Ovary (tissue), 9 donors: ENCODE data around the gene RPGRIP1L. TPM values are rescaled to one million over a fixed set of nuclear protein-coding genes. Genes with fewer than 3 reads are reported as not detected.
A peak's percentile ranks its signal among the peaks of the same experiment; 100 is the strongest.

Experiments used
- DNase-seq, 5 donors: peaks; one replicate each; pipeline ENCODE4 v3.0.0-alpha.2; 2019 to 2020
- H3K27ac ChIP-seq, 2 donors: fragments of 200-600 bp; one replicate each; pipeline versions ENCODE4 v1.5.1 to v1.8.0; 2019 to 2022
- H3K27me3 ChIP-seq: fragments of 200-600 bp; one replicate; pipeline ENCODE4 v1.8.0; 2022
- H3K36me3 ChIP-seq: fragments of 200-600 bp; sonication (generic); one replicate; pipeline ENCODE4 v1.5.1; 2019
- H3K4me1 ChIP-seq: one replicate; pipeline ENCODE4 v1.8.1; 2013; ENCODE audit warnings: mild to moderate bottlenecking, moderate library complexity; ENCODE audit not compliant: insufficient read depth
- H3K4me3 ChIP-seq: fragments of 200-600 bp; sonication (generic); one replicate; pipeline ENCODE4 v1.5.1; 2017
- H3K9me3 ChIP-seq, 2 donors: fragments of 200-600 bp in 1 of 2; sonication (generic) in 1 of 2; one replicate each; pipeline versions ENCODE4 v1.5.1 to v1.8.1; 2013 to 2019; ENCODE audit warnings: mild to moderate bottlenecking in 1 of 2, moderate library complexity in 1 of 2
- EP300 ChIP-seq: sonication (generic); formaldehyde crosslinking; IDR thresholded peaks from one replicate; pipeline ENCODE4 v1.6.1; 2017; ENCODE audit warnings: antibody characterized with exemption
- POLR2A ChIP-seq: fragments of 450-650 bp; IDR thresholded peaks from one replicate; pipeline ENCODE4 v1.6.1; 2017; ENCODE audit warnings: antibody characterized with exemption, mild to moderate bottlenecking, moderate library complexity
- WGBS, 3 donors: extraction: QIAGEN DNeasy Blood & Tissue Kit in 1 of 3; methylation state at CpG; one replicate each; pipeline versions ENCODE4 v1.1.5 to v1.1.7; 2013 to 2017; 5-methylcytosine and 5-hydroxymethylcytosine counted together
- intact Hi-C, 4 donors: fragments of 100-400 bp; cut with DNase I; formaldehyde crosslinking; loops; one replicate each; pipeline versions ENCODE4 v1.11.0 to v1.15.1; 2022 to 2023
- polyA plus RNA-seq, 2 donors: library from polyadenylated mRNA; stranded (reverse); fragments of 200-250 nt in 1 of 2; fragments of 350-450 nt in 1 of 2; fragmentation: Illumina TruSeq in 1 of 2; extraction: RNeasy Lipid Tissue Mini Kit (QIAGEN cat#74804) in 1 of 2; gene quantifications; one replicate each; pipeline ENCODE4 v1.2.3, GENCODE V29; 2013 to 2014
- total RNA-seq, 7 donors: library from RNA; depleted of rRNA in 2 of 7; stranded (reverse); fragments of >200 nt in 2 of 7; fragmentation: NEBNext Ultra II Directional in 3 of 7; extraction: Animal tissue kit (Norgen Biotek cat#: 25700) in 3 of 7; gene quantifications; one replicate each; pipeline versions ENCODE4 v1.1.0 to v1.2.4, GENCODE V29; 2016 to 2023
- TF ChIP-seq, protein P1 (sequence below), 3 donors: fragments of 450-650 bp in 2 of 3; fragments of 200-600 bp in 1 of 3; IDR thresholded peaks; one replicate each; pipeline versions ENCODE4 v1.5.1 to v1.8.0; 2016 to 2022; ENCODE audit warnings: antibody characterized with exemption in 3 of 3, mild to moderate bottlenecking in 1 of 3
- donor health status: DM: no; HTN: no; CAD: no; lungs with moderate emphysema.
- donor health status: DM: no; HTN: no; CAD: no.
- donor health status: Bipolar disorder and iron deficiency.
- donor health status: DM: yes; HTN: yes; CAD: no.
- donor health status: DM: no; HTN: no; CAD: no.
- donor health status: DM: yes; HTN: yes; CAD: no.

RPGRIP1L gene
- total and polyA plus RNA-seq, 9 donors, result 1.7 to 12.1 (median 7.7) TPM

GRCh38 chr16:53668869-53669268 lies 34.8 kb downstream of the RPGRIP1L start:
- Histone ChIP-seq H3K4me3 (no peak overlapping the region), H3K9me3 (no peaks in the 10 kb centered on the region), H3K27me3 (no peaks in the 10 kb centered on the region), H3K4me1 (peaks cover 1% of the 10 kb centered on the region), H3K27ac (no peak overlapping the region), H3K36me3 (no peaks in the 10 kb centered on the region)
- DNase-seq, result no peak
- intact Hi-C loops, result no loop called here
- WGBS, 3 donors, result 35 to 44% (median 38%) methylated on average over 2 of the region's 2 CpGs
- TF ChIP-seq, protein P1, sequence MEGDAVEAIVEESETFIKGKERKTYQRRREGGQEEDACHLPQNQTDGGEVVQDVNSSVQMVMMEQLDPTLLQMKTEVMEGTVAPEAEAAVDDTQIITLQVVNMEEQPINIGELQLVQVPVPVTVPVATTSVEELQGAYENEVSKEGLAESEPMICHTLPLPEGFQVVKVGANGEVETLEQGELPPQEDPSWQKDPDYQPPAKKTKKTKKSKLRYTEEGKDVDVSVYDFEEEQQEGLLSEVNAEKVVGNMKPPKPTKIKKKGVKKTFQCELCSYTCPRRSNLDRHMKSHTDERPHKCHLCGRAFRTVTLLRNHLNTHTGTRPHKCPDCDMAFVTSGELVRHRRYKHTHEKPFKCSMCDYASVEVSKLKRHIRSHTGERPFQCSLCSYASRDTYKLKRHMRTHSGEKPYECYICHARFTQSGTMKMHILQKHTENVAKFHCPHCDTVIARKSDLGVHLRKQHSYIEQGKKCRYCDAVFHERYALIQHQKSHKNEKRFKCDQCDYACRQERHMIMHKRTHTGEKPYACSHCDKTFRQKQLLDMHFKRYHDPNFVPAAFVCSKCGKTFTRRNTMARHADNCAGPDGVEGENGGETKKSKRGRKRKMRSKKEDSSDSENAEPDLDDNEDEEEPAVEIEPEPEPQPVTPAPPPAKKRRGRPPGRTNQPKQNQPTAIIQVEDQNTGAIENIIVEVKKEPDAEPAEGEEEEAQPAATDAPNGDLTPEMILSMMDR (IDR thresholded peaks at IDR 0.05), result no peak
- TF ChIP-seq POLR2A (no peak), EP300 (no peak)

DNA sequence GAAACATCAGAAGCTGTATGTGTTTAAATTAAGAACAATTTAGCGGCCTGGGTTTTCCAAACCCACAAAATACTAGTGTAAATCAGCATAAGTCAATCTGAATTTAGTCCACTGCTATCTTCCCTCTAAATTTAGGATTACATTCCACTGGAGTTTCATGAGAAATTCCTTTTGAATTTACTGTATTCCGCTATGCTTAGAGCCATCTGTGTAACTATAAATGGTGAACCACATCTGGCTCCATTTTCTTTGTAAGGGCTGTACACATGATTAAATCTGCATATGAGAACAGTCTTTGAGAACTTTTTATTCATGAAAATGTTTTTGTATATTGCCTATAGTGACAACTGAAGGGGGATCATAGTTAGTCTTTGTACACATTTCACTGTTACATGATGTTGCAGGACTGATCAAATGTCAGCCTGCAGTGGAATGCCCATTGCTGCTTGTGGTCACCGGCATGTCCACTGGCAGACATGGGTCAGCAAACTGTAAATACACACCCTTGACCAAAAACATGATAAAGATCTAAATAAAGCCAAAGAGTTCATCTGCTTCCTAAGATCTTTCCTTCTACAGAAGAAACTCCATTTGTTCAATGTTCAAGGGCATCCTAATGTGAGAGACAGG lies 36.8 kb downstream of the RPGRIP1L start:
- Histone ChIP-seq H3K27ac (no peak overlapping the region), H3K36me3 (no peaks in the 10 kb centered on the region), H3K4me1 (peaks cover 1% of the 10 kb centered on the region), H3K27me3 (no peaks in the 10 kb centered on the region), H3K9me3 (no peaks in the 10 kb centered on the region), H3K4me3 (no peak overlapping the region)
- WGBS, 3 donors, result 72 to 78% (median 75%) methylated on average over 3 of the region's 3 CpGs
- intact Hi-C loops, result no loop called here
- TF ChIP-seq, protein P1 (IDR thresholded peaks at IDR 0.05), result no peak
- TF ChIP-seq POLR2A (no peak), EP300 (no peak)
- no peak for DNase-seq

DNA sequence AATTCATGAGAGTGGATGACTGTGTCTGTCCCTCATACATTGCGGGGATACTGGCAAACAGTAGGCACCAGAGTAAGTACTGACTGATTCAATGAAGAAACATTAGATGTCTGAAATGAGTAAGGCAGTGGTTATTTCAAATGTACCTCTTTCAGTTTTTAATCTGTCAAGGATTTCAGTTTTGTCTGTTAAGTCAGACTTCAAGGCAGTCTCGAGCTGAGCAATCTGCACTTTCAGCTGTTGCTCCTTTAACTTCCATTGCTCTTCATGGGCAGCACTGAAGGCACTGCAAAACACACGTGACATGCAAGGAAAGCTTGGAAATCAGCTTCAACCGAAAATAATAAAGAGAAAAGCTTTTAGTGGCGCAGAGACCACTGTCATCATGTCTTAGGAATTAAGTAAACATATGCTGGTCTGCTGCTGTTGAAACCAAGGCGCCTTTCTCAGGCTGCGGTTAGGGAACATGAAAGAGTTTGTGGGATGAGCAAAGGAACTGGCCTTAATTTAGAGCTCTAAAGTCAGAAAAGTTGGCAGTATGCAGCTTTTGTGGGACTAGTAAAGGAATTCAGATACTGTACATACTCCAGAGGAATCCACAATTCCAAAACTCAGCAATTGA lies 38.8 kb downstream of the RPGRIP1L start:
- H3K9me3 ChIP-seq, result no peaks in the 10 kb centered on the region
- intact Hi-C loops, result no loop called here
- H3K27me3 ChIP-seq, result no peaks in the 10 kb centered on the region
- no peak overlapping the region for H3K4me3 ChIP-seq
- DNase-seq, result no peak
- H3K4me1 ChIP-seq, result peaks cover 1% of the 10 kb centered on the region
- WGBS, 3 donors, result 14 to 23% (median 18%) methylated on average over 7 of the region's 7 CpGs
- TF ChIP-seq EP300 (no peak), POLR2A (no peak)
- TF ChIP-seq, protein P1 (IDR thresholded peaks at IDR 0.05), result no peak
- H3K36me3 ChIP-seq, result no peaks in the 10 kb centered on the region
- H3K27ac ChIP-seq, result peak overlapping the region in 1 of 2 donors; percentile 34

- Histone ChIP-seq H3K9me3 (no peaks in the 10 kb centered on the region), H3K4me3 (no peak overlapping the region), H3K27me3 (no peaks in the 10 kb centered on the region), H3K27ac (no peak overlapping the region), H3K4me1 (peaks cover under 1% of the 10 kb centered on the region), H3K36me3 (no peaks in the 10 kb centered on the region)
- WGBS, 3 donors, result 94 to 99% (median 96%) methylated on average over 1 of the region's 1 CpG
- intact Hi-C loops, result no loop called here
- TF ChIP-seq POLR2A, result no peak
- TF ChIP-seq, protein P1 (IDR thresholded peaks at IDR 0.05), result no peak
- TF ChIP-seq EP300, result no peak
- DNase-seq, result no peak
Measured at GRCh38 chr16:53662072-53662471, 41.6 kb downstream of the RPGRIP1L start.
